ENCODE results near the gene ARHGAP21. TPM values are rescaled to one million over a fixed set of nuclear protein-coding genes. Genes with fewer than 3 reads are reported as not detected.
"Not testable (repeated sequence)": the region's sequence is repeated elsewhere in the genome, so short reads cannot be mapped to it uniquely, and the experiment has no call there.

The ARHGAP21 gene
- polyA plus RNA-seq, 2 of the 4 experiments (the other 2 are of a cell fraction), result 30.5 to 84.4 TPM

GRCh38 chr10:24764991-24765390 is 41.3 kb upstream of the ARHGAP21 start:
- H3K4me2 ChIP-seq; H3K9me3 ChIP-seq; CTCF ChIA-PET; POLR2A ChIA-PET; H3K27ac ChIP-seq; FAIRE-seq; ATAC-seq; H3K4me3 ChIP-seq; DNase-seq (ENCODE audit: low read depth in 1 of 2, low spot score in 1 of 2): not testable (repeated sequence)
- 9% methylated on average over 1 of the region's 1 CpG for WGBS (ENCODE audit: missing lambda C conversion rate)
- peak; percentile 82 for TF ChIP-seq ZFP36 (IDR thresholded peaks at IDR 0.05; ENCODE audit: borderline replicate concordance, partially characterized antibody)
- peaks cover 15% of the 10 kb centered on the region for H3K4me1 ChIP-seq

- FAIRE-seq (peak; percentile 56), ATAC-seq (peak in 1 of 2 experiments; percentile 73; a peak in 3 of 6 replicates), DNase-seq (ENCODE audit: low read depth in 1 of 2, low spot score in 1 of 2) (peak in 1 of 2 experiments; percentile 23)
- H3K4me2 ChIP-seq, result peak overlapping the region; percentile 44
- H3K4me1 ChIP-seq, result peaks cover 15% of the 10 kb centered on the region
- H3K4me3 ChIP-seq, result no peak overlapping the region
- H3K27ac ChIP-seq, result no peak overlapping the region
- peaks cover 5% of the 10 kb centered on the region; the same call in 1 of the 3 replicates for H3K9me3 ChIP-seq
- 19% methylated on average over 2 of the region's 2 CpGs for whole genome bisulfite sequencing (ENCODE audit: missing lambda C conversion rate)
- ChIA-PET CTCF (interaction anchor here (0.6 to 0.9 kb wide), 3 partner anchors 32 to 176 kb away, joined by 3 to 4 read pairs (median 3); no protein-coding TSS in a partner anchor), POLR2A (no interaction called here)
- TF ChIP-seq FOSL2 (IDR thresholded peaks at IDR 0.05) (no peak), FOSL2 (CRISPR knock-in tag; IDR thresholded peaks at IDR 0.05) (no peak), POLR2AphosphoS2 (conservative IDR thresholded peaks at IDR 0.05; ENCODE audit: low read length) (no peak), PHF8 (IDR thresholded peaks at IDR 0.05; ENCODE audit: borderline replicate concordance, low read depth) (no peak), ESRRA (IDR thresholded peaks at IDR 0.05; ENCODE audit: borderline replicate concordance, low read length) (no peak), RNF2 (IDR thresholded peaks at IDR 0.05; ENCODE audit: borderline replicate concordance, low read depth) (no peak), JUNB (IDR thresholded peaks at IDR 0.05) (no peak), FOXS1 (CRISPR knock-in tag; IDR thresholded peaks at IDR 0.05) (no peak), MAFK (IDR thresholded peaks at IDR 0.05; ENCODE audit: partially characterized antibody) (no peak), REST (IDR thresholded peaks at IDR 0.05) (no peak), JUN (IDR thresholded peaks at IDR 0.05) (no peak), ELK1 (IDR thresholded peaks at IDR 0.05; ENCODE audit: low read depth, low read length) (no peak)
These were observed 39.4 kb upstream of the ARHGAP21 start for GRCh38 chr10:24762966-24763623.

DNA sequence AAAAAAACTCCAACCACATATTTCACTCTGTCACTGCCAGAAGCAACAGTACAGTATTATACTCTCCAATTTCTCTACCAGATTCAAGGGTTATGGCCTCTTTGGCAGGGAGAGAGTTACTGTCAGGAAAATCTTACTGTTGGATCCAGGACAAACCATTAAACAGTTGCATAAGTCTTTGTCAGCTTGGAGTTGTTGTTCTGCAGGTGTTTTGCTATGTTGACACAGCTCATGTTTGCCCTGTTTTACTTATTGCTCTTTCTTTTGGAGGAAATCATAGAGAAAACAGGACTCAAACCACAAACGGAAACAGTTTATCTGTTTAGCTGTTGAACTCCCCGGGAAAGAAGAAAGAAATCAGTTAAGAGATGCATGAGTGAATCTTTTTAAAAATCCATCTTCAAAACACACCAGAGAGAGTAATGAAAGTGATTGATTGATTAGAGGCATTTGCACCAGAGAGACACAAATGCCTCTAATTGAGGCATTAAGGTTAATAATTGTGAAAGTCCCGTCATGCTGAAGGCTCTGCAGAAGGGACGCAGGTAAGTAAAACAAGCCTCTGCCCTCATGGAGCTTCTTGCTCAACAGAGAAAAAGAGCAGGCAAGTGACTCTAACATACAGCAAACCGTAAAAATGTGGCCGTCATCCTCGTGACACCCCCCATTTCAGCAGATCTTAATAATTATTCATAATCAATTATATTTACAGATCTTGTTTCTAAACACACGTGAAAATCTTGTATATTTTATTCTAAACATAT is 38.7 kb upstream of the ARHGAP21 start:
- H3K4me1 ChIP-seq, result peaks cover 15% of the 10 kb centered on the region
- no peak overlapping the region for H3K4me3 ChIP-seq
- H3K9me3 ChIP-seq, result peaks cover 5% of the 10 kb centered on the region; the same call in 1 of the 3 replicates
- peak overlapping the region; percentile 44 for H3K4me2 ChIP-seq
- no peak for ATAC-seq
- no peak for FAIRE-seq
- DNase-seq (ENCODE audit: low read depth in 1 of 2, low spot score in 1 of 2), result no peak
- TF ChIP-seq HDAC2 (IDR thresholded peaks at IDR 0.05) (no peak), BCL3 (IDR thresholded peaks at IDR 0.05) (no peak), HES2 (IDR thresholded peaks at IDR 0.05) (no peak), ATOH8 (CRISPR knock-in tag; IDR thresholded peaks at IDR 0.05; ENCODE audit: low read depth) (no peak), RCOR1 (IDR thresholded peaks at IDR 0.05; ENCODE audit: low read depth, low read length) (no peak), MAZ (IDR thresholded peaks at IDR 0.05; ENCODE audit: borderline replicate concordance, low read depth, low read length) (no peak), EHMT2 (IDR thresholded peaks at IDR 0.05; ENCODE audit: low read depth) (no peak), KDM1A (IDR thresholded peaks at IDR 0.05; ENCODE audit: low read depth) (no peak), ZNF302 (CRISPR knock-in tag; IDR thresholded peaks at IDR 0.05) (no peak)
- ChIA-PET CTCF (interaction anchor here (0.6 to 1.3 kb wide), 2 partner anchors 33 to 319 kb away, joined by 3 read pairs; no protein-coding TSS in a partner anchor), POLR2A (no interaction called here)
- 70% methylated on average over 8 of the region's 8 CpGs for WGBS (ENCODE audit: missing lambda C conversion rate)
- H3K27ac ChIP-seq, result peak overlapping the region in 1 of 2 experiments; percentile 10; a peak in 1 of 6 replicates

All from A549 (cell line).